Activated CD4-positive, alpha-beta T cell treated with anti-CD3 and anti-CD28 coated beads, Interleukin-2, amount 50 U/mL, for 16 hours (primary cell): ENCODE results near the gene OR2Z1.
"Not testable (repeated sequence)": the region's sequence is repeated elsewhere in the genome, so short reads cannot be mapped to it uniquely, and the experiment has no call there.

Experiments used
- DNase-seq: peaks from one replicate; pipeline ENCODE4 v3.0.0-alpha.2; 2020

The OR2Z1 gene

GRCh38 chr19:8705304-8705703 is 16.1 kb upstream of the OR2Z1 start:
- not testable (repeated sequence) for DNase-seq

GRCh38 chr19:8705742-8706141 is 15.7 kb upstream of the OR2Z1 start:
- peak; percentile 21 for DNase-seq

GRCh38 chr19:8710337-8710736 is 11.1 kb upstream of the OR2Z1 start:
- DNase-seq: not testable (repeated sequence)

GRCh38 chr19:8722032-8722431 is 598 bp downstream of the OR2Z1 start:
- no peak for DNase-seq

GRCh38 chr19:8724276-8724675 is 2.8 kb downstream of the OR2Z1 start:
- DNase-seq: no peak

GRCh38 chr19:8731428-8732169 is 10.2 kb downstream of the OR2Z1 start:
- no peak for DNase-seq

- no peak for DNase-seq
Observed at GRCh38 chr19:8738377-8738776, 16.9 kb downstream of the OR2Z1 start.

GRCh38 chr19:8739291-8740065 is 18.0 kb downstream of the OR2Z1 start:
- DNase-seq: not testable (repeated sequence)

- DNase-seq: not testable (repeated sequence)
Observed at GRCh38 chr19:8767257-8767656, 45.8 kb downstream of the OR2Z1 start.

GRCh38 chr19:8769265-8769664 is 47.8 kb downstream of the OR2Z1 start:
- not testable (repeated sequence) for DNase-seq

GRCh38 chr19:8773587-8773986 is 52.2 kb downstream of the OR2Z1 start:
- DNase-seq: not testable (repeated sequence)
